IPS-11a (cell line): Measurements from ENCODE around the gene TNN.

Experiments used
- H3K4me3 ChIP-seq: one replicate; pipeline ENCODE4 v1.5.1; 2013; ENCODE audit warnings: low read depth, low read length, control low read depth

TNN gene

DNA sequence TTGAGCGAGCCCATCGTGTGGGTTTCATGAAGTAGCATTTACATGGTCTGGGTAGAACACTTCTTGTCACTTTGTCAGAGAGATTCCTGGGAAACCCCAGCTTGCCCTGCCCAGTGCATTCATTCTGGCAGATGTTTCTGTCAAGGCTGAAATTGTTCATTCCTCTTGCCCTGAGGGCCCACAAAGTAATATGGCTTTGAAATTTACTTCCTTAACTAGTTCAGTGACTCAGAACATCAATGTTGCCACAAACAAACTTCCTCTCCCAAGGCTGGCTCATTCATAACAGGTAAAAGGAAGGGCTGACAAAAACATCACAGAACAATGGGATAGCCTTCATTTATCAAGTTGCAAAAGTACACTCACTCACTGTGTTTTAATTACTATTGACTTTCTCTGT lies 129.9 kb downstream of the TNN start:
- H3K4me3 ChIP-seq: no peak overlapping the region
